ENCODE data around the gene RFX5. TPM values are rescaled to one million over a fixed set of nuclear protein-coding genes. Genes with fewer than 3 reads are reported as not detected.
A peak's percentile ranks its signal among the peaks of the same experiment; 100 is the strongest.

The RFX5 gene
- total RNA-seq, 1 donor from 2014 or later, result 8.4 TPM

DNA sequence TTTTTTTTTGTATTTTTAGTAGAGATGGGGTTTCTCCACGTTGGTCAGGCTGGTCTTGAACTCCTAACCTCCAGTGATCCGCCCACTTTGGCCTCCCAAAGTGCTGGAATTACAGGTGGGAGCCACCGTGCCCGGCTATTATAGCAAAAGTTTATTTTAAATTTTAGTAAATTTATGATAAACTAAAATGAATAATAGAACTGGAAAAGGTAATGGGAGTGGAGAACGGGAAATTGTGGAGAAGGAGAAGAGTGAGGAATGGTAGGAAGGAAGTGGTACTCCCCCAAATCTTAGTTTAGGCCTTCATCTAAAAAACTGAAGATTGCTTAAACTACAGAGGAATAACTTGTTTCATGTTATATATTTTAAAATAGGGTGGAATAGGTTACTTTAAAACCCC is 12.2 kb downstream of the RFX5 start:
- intact Hi-C loops (cut with DNase I), result no loop called here
- DNase-seq (ENCODE audit: low spot score in 2 of 2), result no peak
- TF ChIP-seq, protein P1, sequence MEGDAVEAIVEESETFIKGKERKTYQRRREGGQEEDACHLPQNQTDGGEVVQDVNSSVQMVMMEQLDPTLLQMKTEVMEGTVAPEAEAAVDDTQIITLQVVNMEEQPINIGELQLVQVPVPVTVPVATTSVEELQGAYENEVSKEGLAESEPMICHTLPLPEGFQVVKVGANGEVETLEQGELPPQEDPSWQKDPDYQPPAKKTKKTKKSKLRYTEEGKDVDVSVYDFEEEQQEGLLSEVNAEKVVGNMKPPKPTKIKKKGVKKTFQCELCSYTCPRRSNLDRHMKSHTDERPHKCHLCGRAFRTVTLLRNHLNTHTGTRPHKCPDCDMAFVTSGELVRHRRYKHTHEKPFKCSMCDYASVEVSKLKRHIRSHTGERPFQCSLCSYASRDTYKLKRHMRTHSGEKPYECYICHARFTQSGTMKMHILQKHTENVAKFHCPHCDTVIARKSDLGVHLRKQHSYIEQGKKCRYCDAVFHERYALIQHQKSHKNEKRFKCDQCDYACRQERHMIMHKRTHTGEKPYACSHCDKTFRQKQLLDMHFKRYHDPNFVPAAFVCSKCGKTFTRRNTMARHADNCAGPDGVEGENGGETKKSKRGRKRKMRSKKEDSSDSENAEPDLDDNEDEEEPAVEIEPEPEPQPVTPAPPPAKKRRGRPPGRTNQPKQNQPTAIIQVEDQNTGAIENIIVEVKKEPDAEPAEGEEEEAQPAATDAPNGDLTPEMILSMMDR (IDR thresholded peaks at IDR 0.05), result no peak
- Histone ChIP-seq H3K4me3 (no peak overlapping the region), H3K4me1 (no peaks in the 10 kb centered on the region), H3K9me3 (no peaks in the 10 kb centered on the region), H3K36me3 (no peaks in the 10 kb centered on the region), H3K27me3 (no peaks in the 10 kb centered on the region), H3K27ac (no peak overlapping the region)

DNA sequence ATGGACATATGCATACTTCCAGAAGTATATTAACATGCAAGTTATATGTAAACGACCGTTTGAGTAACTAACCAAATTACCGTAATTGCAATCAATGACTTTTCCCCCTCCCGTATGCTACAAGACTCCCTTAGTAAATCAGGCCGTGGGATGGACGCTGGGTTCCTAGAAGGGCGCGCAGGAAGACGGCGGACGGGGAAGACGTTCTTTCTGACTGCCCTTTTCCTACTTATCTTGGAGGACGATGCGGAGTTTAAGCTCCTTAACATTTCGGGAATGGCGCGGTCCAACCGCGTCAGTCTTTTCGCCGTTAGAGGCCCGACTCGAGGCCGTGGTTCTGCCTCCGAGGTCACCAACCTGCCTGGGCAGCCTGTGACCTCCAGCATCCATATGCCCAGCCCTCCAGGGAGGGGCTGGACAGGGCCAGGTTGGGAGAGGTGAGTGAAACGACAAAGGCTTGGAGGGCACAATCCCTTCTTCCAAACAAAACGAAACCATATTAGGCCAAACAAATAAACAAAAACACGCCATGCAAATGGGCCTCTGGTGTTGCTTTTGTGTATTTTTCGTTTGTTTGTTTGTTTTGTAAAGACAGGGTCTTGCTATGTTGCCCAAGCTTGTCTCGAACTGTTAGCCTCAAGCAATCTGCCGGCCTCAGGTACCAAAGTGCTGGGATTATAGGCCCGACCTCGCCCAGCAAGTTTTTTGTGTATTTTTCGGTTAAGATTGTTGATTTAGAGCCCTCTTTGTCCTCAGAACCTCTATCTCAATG is 19.0 kb downstream of the RFX5 start:
- intact Hi-C loops (cut with DNase I), result loop anchor here (1.0 to 5.0 kb wide), 4 partner anchors 17 to 69 kb away; partner anchors contain the start of genes PSMB4, RFX5 and ZNF687
- no peaks in the 10 kb centered on the region for H3K27me3 ChIP-seq
- TF ChIP-seq, protein P1 (IDR thresholded peaks at IDR 0.05), result no peak
- H3K4me3 ChIP-seq, result peak overlapping the region; percentile 62 to 74
- no peak for DNase-seq (ENCODE audit: low spot score in 2 of 2)
- H3K27ac ChIP-seq, result peak overlapping the region; percentile 92 to 93
- H3K9me3 ChIP-seq, result no peaks in the 10 kb centered on the region
- H3K4me1 ChIP-seq, result peaks cover 0 to 22% of the 10 kb centered on the region in 2 donors
- H3K36me3 ChIP-seq, result peaks cover 0 to 11% of the 10 kb centered on the region in 2 donors

DNA sequence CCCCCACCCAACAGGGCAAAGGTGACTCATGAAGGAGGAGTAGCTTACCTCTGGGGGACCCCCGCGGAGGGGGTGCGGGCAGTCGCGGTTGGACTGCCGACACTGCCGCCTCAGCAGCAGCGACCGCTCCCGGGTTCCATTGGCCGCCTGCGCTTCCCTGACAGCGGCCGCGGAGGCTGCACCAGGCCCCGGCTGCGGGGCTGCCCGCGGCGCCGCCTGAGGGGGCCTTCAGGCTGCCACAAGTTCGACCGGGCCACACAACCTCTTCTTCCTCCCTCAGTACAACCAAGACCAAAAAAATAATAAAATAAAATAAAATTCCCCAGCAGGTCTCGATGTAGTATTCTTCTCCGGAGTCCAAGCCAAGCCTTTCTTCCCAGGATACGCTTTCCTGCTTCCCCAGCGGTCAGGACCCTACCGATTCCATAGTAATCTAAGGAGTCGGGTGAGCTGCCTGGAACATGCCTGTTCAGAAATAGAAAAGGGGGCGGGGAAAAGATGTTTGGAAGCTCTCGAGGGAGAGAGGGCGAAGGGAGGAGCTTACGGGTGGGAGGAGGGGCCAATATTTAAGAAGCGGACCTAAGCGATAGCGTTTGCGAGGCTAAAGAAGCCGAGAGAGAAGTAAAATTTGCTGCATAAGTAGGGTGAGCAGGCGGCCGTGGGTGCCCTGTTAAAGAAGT is 19.7 kb downstream of the RFX5 start, which contains the start of gene PI4KB:
TSS of gene PI4KB (minus strand) at position 194 of the 680 bp plus-strand sequence. CDS start 10,935 bp downstream, outside the sequence.
- H3K27ac ChIP-seq, result peak within 1 kb of the TSS; percentile 92 to 93
- peaks cover 0 to 22% of the 10 kb centered on the region in 2 donors for H3K4me1 ChIP-seq
- peak; percentile 72 to 97 for DNase-seq (ENCODE audit: low spot score in 2 of 2)
- peak within 1 kb of the TSS; percentile 62 to 74 for H3K4me3 ChIP-seq
- H3K9me3 ChIP-seq, result no peaks in the 10 kb centered on the region
- peaks cover 0 to 13% of the 10 kb centered on the region in 2 donors for H3K36me3 ChIP-seq
- no peaks in the 10 kb centered on the region for H3K27me3 ChIP-seq
- intact Hi-C loops (cut with DNase I), result loop anchor here (1.0 to 5.0 kb wide), 4 partner anchors 16 to 70 kb away; partner anchors contain the start of genes PSMB4, RFX5 and ZNF687
- TF ChIP-seq, protein P1 (IDR thresholded peaks at IDR 0.05), result no peak

DNA sequence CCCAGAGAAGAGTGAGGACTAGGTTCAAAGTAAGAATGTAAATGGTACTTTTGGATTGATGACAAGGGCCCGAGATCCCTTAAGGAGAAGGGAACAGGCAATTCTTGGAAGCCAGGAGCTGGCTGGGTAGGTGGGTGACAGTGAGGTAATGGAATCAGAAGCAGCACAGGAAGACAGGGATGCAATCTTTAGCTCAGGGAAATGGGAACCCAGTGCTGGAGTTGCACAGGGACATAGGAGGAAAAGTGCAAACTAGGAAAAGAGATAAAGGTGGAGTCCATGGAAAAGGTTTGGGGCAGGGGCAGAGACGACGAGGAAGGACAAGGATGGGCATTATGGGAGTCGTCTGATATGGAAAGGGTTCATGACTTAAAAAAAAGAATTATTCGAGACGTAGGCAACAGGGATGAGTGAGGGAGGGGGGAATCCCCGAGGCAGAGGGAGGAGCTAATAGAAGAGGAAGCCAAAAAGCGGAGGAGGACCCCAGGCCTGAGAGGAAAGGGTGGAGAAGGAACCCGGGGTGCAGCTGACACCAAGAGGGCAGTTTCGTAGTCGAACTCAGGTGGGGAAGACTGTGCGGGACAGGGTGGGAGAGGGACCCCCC is 20.3 kb downstream of the RFX5 start:
- peak in 1 of 2 donors; percentile 77 for DNase-seq (ENCODE audit: low spot score in 2 of 2)
- Histone ChIP-seq H3K9me3 (no peaks in the 10 kb centered on the region), H3K27ac (peak overlapping the region; percentile 92 to 93), H3K4me1 (peaks cover 0 to 22% of the 10 kb centered on the region in 2 donors), H3K27me3 (no peaks in the 10 kb centered on the region), H3K4me3 (peak overlapping the region; percentile 62 to 74), H3K36me3 (peaks cover 0 to 18% of the 10 kb centered on the region in 2 donors)
- TF ChIP-seq, protein P1 (IDR thresholded peaks at IDR 0.05), result no peak
- intact Hi-C loops (cut with DNase I), result loop anchor here (1.0 to 5.0 kb wide), 4 partner anchors 15 to 71 kb away; partner anchors contain the start of genes PSMB4, RFX5 and ZNF687

DNA sequence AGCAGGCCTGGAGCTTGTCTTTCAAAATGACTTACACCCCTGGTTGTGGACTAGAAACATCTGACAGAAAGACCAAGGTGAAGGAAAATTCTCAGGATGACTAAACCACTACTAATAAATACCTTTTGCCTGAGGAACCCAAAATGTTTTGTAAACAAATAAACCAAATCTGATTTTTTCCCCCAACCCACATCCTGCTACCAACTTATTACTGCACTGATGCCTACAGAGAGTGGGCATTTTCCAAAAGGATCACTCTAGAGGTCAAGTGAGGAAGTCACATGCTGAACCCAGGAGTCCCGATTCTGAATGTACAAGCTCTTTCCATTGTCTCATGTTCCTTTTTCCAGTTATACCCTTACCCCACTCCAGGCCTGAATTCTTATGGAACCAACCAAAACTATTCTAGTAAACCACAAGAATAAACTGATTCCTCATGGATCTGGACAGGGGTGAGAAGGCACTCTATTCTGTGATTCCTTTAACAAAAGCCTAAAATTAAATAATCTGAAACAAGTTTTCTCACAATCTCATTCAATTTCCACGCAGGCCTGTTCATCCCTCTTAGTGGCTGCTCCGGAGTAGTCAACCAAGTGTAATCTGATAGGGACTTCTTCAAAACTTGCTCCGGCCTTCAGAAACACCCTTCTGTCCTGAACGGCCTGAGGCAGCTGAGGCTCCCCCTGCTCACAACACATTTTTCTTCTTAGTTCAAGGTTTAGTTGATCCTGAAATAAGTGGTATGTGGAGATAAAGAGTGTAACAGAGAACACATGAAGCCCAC is 21.2 kb downstream of the RFX5 start:
- Histone ChIP-seq H3K4me3 (peak overlapping the region; percentile 62 to 74), H3K36me3 (peaks cover 0 to 23% of the 10 kb centered on the region in 2 donors), H3K4me1 (peaks cover 0 to 22% of the 10 kb centered on the region in 2 donors), H3K27me3 (no peaks in the 10 kb centered on the region), H3K27ac (peak overlapping the region; percentile 92 to 93), H3K9me3 (no peaks in the 10 kb centered on the region)
- intact Hi-C loops (cut with DNase I), result loop anchor here (5.0 kb wide), 1 partner anchor 71 kb away; the partner anchor contains the start of gene PSMB4
- TF ChIP-seq, protein P1 (IDR thresholded peaks at IDR 0.05), result no peak
- no peak for DNase-seq (ENCODE audit: low spot score in 2 of 2)

Data from ascending aorta (tissue), 2 donors.